Tibial nerve (tissue), 4 donors: Measurements from ENCODE around the gene REV1. TPM values are rescaled to one million over a fixed set of nuclear protein-coding genes. Genes with fewer than 3 reads are reported as not detected.
"Not testable (repeated sequence)": the region's sequence is repeated elsewhere in the genome, so short reads cannot be mapped to it uniquely, and the experiment has no call there.

ENCODE experiments used
- DNase-seq, 2 donors: peaks; one replicate each; pipeline ENCODE4 v3.0.0-alpha.2; 2019; ENCODE audit warnings: low spot score in 2 of 2
- H3K27ac ChIP-seq, 4 donors: fragments of 200-600 bp; sonication (generic) in 3 of 4; one replicate each; pipeline ENCODE4 v1.5.1; 2017 to 2019; ENCODE audit warnings: mild to moderate bottlenecking in 1 of 4
- H3K27me3 ChIP-seq, 2 donors: fragments of 200-600 bp; sonication (generic) in 1 of 2; one replicate each; pipeline versions ENCODE4 v1.5.1 to v1.6.0; 2017 to 2019
- H3K36me3 ChIP-seq, 3 donors: fragments of 200-600 bp; sonication (generic); one replicate each; pipeline ENCODE4 v1.5.1; 2018 to 2019
- H3K4me1 ChIP-seq, 4 donors: fragments of 200-600 bp; sonication (generic) in 3 of 4; one replicate each; pipeline ENCODE4 v1.5.1; 2017 to 2019
- H3K4me3 ChIP-seq, 4 donors: fragments of 200-600 bp; sonication (generic) in 3 of 4; one replicate each; pipeline ENCODE4 v1.5.1; 2017 to 2019; ENCODE audit warnings: mild to moderate bottlenecking in 1 of 4, moderate library complexity in 1 of 4
- H3K9me3 ChIP-seq, 4 donors: fragments of 200-600 bp; sonication (generic) in 3 of 4; one replicate each; pipeline ENCODE4 v1.5.1; 2017 to 2019
- CTCF ChIP-seq, 5 experiments: fragments of 200-600 bp in 3 of 5; fragments of 450-650 bp in 2 of 5; sonication (generic) in 3 of 5; IDR thresholded peaks; one replicate each; pipeline ENCODE4 v1.5.1; 2016 to 2019; ENCODE audit warnings: antibody characterized with exemption in 5 of 5, mild to moderate bottlenecking in 3 of 5, moderate library complexity in 2 of 5
- EP300 ChIP-seq, 2 donors: sonication (generic); formaldehyde crosslinking; IDR thresholded peaks; one replicate each; pipeline ENCODE4 v1.6.1; 2017; ENCODE audit warnings: antibody characterized with exemption in 2 of 2, mild to moderate bottlenecking in 1 of 2
- POLR2A ChIP-seq, 2 donors: fragments of 450-650 bp; IDR thresholded peaks; one replicate each; pipeline ENCODE4 v1.6.1; 2017; ENCODE audit warnings: antibody characterized with exemption in 2 of 2, mild to moderate bottlenecking in 2 of 2, moderate library complexity in 2 of 2
- WGBS, 2 donors: methylation state at CpG; one replicate each; pipeline ENCODE4 v1.1.5; 2018; 5-methylcytosine and 5-hydroxymethylcytosine counted together
- total RNA-seq, 4 donors: library from RNA; depleted of rRNA; stranded (reverse); fragments of >200 nt; gene quantifications; one replicate each; pipeline ENCODE4 v1.1.0, GENCODE V29; 2016

Gene REV1
- total RNA-seq, 4 donors from 2014 or later: 38.2 to 93.5 (median 64.6) TPM

DNA sequence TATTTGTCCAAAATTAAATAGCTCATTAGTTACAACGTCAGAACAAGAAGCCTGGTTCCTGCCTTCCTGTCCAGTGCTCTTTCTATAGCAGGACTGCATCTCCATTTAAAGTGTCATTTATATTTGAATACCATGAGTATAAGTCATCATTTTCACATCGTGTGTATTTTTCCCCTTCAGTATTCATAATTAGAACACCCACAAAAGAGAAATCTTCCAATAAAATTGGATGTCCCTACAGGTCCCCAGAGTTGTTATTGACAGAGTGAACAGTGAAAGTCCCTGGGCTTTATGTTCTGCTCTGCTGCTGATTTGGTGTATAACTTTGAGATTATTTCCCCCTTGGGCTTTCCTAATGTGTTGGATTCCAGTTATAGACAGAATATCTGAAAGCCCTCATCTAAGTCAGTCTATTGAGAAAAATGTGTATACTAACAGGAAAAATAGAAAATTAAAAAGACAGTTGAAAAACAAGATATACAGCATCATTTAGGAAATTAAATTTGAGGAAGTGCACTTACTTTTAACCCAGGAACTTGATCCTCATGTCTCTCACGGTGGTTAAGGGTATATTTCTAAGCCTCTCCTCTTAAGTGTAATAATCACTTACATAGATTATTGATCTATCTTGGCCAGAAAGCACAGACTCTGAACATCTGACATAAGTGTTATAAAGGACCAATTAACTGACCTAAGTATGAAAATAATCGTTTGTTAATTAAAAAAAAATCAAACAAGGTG, 15.2 kb upstream of the REV1 start:
- Histone ChIP-seq H3K36me3 (no peaks in the 10 kb centered on the region), H3K27me3 (no peaks in the 10 kb centered on the region), H3K27ac (no peak overlapping the region), H3K4me1 (no peaks in the 10 kb centered on the region), H3K4me3 (no peak overlapping the region), H3K9me3 (no peaks in the 10 kb centered on the region)
- no peak for DNase-seq
- TF ChIP-seq CTCF (IDR thresholded peaks at IDR 0.05) (no peak), EP300 (IDR thresholded peaks at IDR 0.05) (no peak), POLR2A (IDR thresholded peaks at IDR 0.05) (no peak)
- WGBS, 2 donors: 35 to 38% methylated on average over 4 of the region's 4 CpGs

DNA sequence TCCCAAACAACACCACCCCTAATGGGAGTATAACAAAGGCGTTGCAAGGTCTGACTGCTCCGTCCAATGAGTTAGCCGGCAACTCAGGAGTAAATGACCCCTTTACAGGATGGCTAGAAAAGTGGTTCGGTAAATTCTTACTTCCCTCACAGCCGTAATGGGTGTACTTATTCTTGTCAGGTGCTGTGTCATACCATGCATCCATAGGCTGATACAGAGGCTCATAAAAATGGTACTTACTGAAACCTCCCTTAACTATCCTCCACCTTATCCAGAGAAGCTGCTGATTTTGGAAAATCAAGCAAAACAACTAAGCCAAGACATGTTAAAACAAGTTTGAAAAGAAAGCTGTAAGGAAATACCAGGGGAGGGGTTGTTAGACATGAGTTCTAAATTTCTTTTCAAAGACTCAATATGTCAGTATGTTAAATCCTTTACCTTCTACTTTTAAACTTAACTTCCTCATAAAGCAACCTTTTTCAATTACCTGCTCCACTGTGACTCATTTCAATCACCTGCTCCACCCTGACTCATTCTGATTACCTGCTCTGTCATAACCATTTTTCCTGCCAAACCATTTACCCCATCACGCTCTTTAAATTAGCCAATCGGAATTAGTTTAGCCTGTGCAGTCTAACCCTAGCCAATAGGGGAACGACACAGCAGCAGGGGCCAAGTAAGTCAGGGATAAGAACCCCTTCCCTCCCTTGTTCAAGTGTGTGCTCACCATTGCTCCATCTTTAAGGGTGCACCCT, 14.0 kb upstream of the REV1 start:
- not testable (repeated sequence) for H3K9me3 ChIP-seq, DNase-seq, H3K4me1 ChIP-seq, H3K36me3 ChIP-seq, H3K4me3 ChIP-seq, H3K27me3 ChIP-seq, H3K27ac ChIP-seq
- 87 to 88% methylated on average over 8 of the region's 8 CpGs for WGBS, 2 donors

DNA sequence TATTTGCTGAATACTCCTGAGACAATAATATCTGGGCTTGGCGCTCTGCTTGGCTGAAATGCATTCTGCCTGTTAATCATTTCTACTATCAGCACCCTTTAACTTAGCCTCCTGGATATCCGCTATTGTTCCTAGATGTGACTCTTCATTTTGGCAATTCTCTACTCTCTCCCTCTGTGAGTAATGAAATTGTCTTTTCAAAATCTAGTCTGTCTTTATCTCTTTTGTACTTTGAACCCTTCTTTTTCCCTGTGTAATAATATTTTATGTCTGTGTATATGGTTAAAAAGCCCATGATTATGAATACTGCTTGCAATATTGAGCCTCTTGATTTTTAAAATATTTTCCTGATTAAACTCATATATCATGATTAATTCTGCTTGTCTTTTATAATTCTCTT, 6.2 kb upstream of the REV1 start:
- Histone ChIP-seq H3K27ac (no peak overlapping the region), H3K9me3 (no peaks in the 10 kb centered on the region), H3K27me3 (peaks cover 0 to 7% of the 10 kb centered on the region in 2 donors), H3K4me3 (no peak overlapping the region), H3K4me1 (peaks cover 0 to 5% (median 3%) of the 10 kb centered on the region in 4 donors), H3K36me3 (no peaks in the 10 kb centered on the region)
- TF ChIP-seq POLR2A (IDR thresholded peaks at IDR 0.05) (no peak), CTCF (IDR thresholded peaks at IDR 0.05) (no peak), EP300 (IDR thresholded peaks at IDR 0.05) (no peak)
- no peak for DNase-seq
- 88 to 98% methylated on average over 2 of the region's 2 CpGs for WGBS, 2 donors

GRCh38 chr2:99495115-99495860, 5.5 kb upstream of the REV1 start:
- 82 to 89% methylated on average over 4 of the region's 4 CpGs for WGBS, 2 donors
- Histone ChIP-seq H3K4me3 (no peak overlapping the region), H3K4me1 (peaks cover 0 to 10% (median 5%) of the 10 kb centered on the region in 4 donors), H3K36me3 (no peaks in the 10 kb centered on the region), H3K27ac (no peak overlapping the region), H3K27me3 (peaks cover 0 to 7% of the 10 kb centered on the region in 2 donors), H3K9me3 (no peaks in the 10 kb centered on the region)
- no peak for DNase-seq
- TF ChIP-seq CTCF (IDR thresholded peaks at IDR 0.05) (no peak), POLR2A (IDR thresholded peaks at IDR 0.05) (no peak), EP300 (IDR thresholded peaks at IDR 0.05) (no peak)

DNA sequence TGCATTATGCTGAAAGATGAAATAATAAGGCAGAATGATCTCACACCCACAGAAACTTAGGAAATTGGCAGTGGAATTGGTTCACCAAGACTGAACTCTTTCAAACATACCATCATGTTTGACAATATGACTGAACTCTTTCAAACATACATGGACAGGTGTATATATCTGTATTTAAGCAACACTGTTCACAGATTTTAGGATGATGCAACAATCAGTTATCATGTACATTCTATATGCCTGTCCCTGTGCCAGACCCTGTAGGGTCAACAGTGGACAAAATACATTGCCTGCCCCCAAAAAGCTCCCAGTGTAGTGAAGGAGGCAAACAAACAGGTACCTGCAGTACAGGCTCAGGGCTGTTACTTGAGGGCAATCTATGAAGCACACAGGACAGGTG, 2.9 kb upstream of the REV1 start:
- no peak for DNase-seq
- no peak overlapping the region for H3K27ac ChIP-seq
- peaks cover 0 to 14% (median 9%) of the 10 kb centered on the region in 4 donors for H3K4me1 ChIP-seq
- H3K4me3 ChIP-seq: no peak overlapping the region
- H3K9me3 ChIP-seq: no peaks in the 10 kb centered on the region
- no peak for TF ChIP-seq CTCF (IDR thresholded peaks at IDR 0.05)
- no peak for TF ChIP-seq POLR2A (IDR thresholded peaks at IDR 0.05)
- TF ChIP-seq EP300 (IDR thresholded peaks at IDR 0.05): no peak
- peaks cover 0 to under 1% of the 10 kb centered on the region in 2 donors for H3K27me3 ChIP-seq
- H3K36me3 ChIP-seq: no peaks in the 10 kb centered on the region
